Activated CD4-positive, alpha-beta T cell treated with anti-CD3 and anti-CD28 coated beads, Interleukin-2, amount 50 U/mL, for 16 hours (primary cell): ENCODE measurements around the gene PRAC1.
A peak's percentile ranks its signal among the peaks of the same experiment; 100 is the strongest.

Experiments used
- DNase-seq: peaks from one replicate; pipeline ENCODE4 v3.0.0-alpha.2; 2020

The PRAC1 gene

DNA sequence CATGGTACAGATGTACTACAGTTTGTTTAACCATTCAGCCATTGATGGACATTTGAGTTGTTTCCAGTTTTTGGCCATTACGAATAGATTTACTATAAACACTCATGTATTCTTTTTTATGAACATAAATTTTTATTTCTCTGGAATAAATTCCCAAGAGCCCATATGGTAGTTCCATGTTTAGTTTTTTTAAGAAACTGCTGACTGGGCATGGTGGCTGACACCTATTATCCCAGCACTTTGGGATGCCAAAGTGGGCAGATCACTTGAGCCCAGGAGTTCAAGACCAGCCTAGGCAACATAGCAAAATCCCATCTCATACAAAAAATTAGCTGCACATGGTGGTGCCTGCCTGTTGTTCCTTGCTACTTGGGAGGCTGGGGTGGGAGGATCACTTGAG, 30.3 kb downstream of the PRAC1 start:
- no peak for DNase-seq

- DNase-seq, result no peak
These were observed 31.7 kb downstream of the PRAC1 start for GRCh38 chr17:48690655-48691054.

GRCh38 chr17:48681609-48682008, 40.7 kb downstream of the PRAC1 start:
- no peak for DNase-seq

GRCh38 chr17:48679385-48680096, 42.8 kb downstream of the PRAC1 start:
- no peak for DNase-seq

- peak; percentile 64 for DNase-seq
These were observed 44.0 kb downstream of the PRAC1 start for GRCh38 chr17:48678141-48678971.

- DNase-seq, result no peak
These were observed 45.3 kb downstream of the PRAC1 start for GRCh38 chr17:48676963-48677558.

DNA sequence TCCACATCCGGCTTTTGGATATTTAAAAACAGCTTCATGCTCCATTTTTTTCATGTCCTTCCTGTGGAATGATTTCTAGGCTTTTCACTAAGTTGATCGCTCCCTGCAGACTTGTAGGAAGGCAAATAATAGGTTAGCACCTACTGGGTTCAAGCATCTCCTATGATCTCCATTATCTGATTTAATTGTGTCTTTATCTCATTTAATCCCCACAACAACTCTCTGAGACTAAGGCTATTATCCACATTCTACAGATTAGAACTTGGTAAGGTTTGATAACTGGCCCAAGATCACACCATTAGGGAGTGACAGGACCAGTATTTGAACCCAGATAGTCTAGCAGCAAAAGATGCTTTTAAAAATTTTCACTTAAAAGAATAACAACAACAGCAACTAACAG, 50.0 kb downstream of the PRAC1 start:
- no peak for DNase-seq
